Activated CD4-positive, CD25-positive, alpha-beta regulatory T cell treated with anti-CD3 and anti-CD28 coated beads, Interleukin-2, amount 50 U/mL, for 24 hours (primary cell): ENCODE results near the gene B3GAT1.

Experiments
- ATAC-seq, 2 donors: fragments of 150-1000 bp; cut with Tn5 transposase; one replicate each; pipeline ENCODE4 v1.10.0; 2021; ENCODE audit warnings: mild to moderate bottlenecking in 1 of 2, moderate library complexity in 1 of 2

The B3GAT1 gene

DNA sequence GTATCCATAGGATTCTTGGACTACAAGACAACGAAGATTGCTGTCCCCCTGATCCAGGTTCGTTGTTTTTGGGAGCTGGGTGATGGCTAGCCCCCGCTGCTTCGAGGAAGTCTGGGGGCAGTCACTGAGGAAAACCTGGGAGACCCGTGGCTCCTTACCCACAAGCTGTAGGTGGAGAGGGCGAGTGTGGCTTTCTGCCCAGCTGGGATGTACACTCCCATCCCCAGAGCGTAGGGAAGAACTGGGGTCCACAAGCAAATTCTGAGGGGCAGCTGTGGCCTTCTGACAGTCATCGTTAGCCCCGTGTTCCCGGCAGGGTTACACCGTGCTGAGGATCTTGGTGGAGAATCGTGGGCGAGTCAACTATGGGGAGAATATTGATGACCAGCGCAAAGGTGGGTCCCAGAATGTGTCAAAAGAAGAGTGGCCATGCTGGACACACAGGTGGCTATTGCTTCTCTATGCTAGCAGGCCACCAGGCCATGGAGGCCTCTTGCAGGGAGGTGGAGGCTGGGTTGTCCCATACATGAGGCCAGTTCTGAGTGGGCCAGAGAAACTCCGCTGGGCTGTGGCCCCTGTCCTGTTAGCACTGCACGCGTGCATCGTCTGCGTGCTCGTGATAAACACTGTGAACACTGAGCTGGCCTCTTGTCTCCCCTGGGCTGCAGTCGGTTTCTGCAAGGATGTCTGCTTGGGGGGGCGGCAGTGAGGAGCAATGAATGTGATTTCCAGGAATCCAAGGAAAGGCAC lies 40.4 kb downstream of the B3GAT1 start:
- ATAC-seq, result no peak

GRCh38 chr11:134370526-134371435 lies 41.3 kb downstream of the B3GAT1 start:
- no peak for ATAC-seq

DNA sequence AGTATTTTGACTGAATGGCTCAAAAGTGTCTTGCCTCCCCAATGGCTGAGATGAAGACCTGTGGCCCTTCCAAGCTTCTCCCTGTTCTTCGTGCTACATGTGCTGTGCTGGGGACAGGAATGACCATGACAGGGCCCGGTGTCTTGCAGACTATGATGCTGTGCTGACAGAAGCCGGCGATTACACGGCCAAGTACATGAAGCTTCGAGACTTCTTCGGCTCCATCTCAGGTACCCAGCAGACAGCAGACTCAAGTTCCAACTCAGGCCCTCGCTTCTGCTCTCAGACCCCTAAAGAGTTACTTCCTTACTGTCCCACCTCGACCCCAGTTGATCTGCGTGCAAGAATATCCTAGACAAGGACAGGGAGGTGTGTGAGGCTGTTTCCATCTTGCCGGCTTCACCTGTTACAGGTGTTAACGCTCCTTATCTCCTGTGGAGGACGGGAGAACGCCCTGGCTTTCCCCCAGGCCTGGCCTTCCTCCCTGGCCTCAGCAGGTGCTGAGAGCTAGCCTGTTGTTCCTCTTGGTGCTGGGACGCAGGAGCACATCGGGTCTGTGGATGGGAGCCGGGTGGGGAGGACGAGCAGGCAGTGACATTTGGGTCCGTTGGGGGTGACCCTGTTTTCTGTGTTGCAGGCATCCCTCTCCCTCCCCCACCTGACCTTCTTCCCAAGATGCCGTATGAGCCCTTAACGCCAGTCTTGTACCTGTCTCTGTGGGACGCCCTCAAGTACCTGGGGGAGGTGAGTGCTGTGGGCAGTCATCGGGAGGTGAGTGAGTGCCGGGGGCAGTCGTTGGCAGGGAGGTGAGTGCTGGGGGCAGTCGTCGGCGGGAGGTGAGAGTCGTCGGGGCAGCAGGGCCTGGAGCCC lies 42.2 kb downstream of the B3GAT1 start:
- ATAC-seq, result no peak

- ATAC-seq, result no peak
Observed at GRCh38 chr11:134367781-134368180, 44.3 kb downstream of the B3GAT1 start.

- no peak for ATAC-seq
Observed at GRCh38 chr11:134366254-134366653, 45.8 kb downstream of the B3GAT1 start.

DNA sequence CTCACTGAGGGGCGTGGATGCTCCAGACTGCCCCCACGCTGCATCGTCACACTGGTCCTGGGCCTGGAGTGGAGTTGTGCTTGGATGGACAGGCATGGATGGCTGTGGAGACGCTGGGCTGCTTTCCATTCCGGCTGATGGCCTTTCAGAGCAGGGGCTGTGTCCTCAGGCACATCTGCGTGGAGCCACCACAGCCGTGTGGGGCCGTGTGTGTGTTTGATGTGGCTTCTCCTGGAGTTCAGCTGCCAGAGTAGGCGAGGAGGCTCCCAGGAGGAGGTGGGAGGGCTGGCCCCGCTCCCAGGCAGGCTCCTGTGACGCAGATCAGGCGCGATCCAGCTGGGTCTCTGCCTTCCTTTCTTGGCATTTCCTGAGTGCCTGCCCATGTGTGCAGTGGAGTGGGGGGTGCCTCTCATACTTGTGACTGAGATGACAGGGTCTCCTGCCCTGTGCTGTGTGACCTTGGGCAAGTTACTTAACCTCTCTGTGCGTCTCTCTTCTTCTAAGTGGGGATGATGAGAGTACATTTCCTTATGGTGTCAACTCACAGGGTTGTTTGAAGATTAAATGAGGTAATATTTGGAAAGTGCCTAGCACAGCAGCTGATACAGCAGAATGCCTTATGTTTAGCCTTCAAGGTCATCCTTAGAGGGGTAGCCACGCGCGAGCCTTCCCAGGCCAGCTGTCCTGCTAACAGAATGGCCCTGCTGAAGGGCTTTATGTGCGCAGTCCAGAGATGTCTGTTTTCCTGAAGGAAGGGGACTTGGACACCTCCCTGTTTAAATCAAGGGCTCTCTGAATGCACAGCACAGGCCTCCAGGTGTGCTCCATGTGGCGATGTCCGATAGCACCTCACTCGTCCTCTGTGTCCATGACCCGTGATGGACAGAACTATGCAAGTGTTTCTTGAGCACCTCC lies 46.8 kb downstream of the B3GAT1 start:
- no peak for ATAC-seq

DNA sequence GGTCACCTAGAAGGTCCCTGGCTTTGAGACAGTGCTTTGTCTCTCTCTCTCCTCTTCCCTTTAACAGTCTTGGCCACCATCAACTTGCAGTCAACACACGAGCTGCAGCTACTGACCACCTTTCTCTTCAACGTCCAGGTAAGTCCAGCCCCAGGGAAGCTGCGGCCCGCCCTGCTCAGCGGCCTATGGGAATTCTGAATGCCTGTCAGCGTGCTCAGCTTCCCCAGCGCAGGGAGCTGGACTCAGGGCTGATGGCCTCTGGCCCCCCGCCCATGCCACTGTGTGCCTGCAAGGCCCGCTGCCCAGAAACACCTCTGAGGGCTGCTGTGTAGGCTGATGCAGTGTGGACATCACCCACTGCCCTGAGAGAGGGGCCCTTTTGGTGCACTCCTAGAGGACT lies 47.8 kb downstream of the B3GAT1 start:
- no peak for ATAC-seq

GRCh38 chr11:134363592-134363991 lies 48.5 kb downstream of the B3GAT1 start:
- no peak for ATAC-seq

GRCh38 chr11:134363161-134363560 lies 48.9 kb downstream of the B3GAT1 start:
- ATAC-seq, result no peak

GRCh38 chr11:134362192-134362901 lies 49.7 kb downstream of the B3GAT1 start:
- ATAC-seq, result no peak

DNA sequence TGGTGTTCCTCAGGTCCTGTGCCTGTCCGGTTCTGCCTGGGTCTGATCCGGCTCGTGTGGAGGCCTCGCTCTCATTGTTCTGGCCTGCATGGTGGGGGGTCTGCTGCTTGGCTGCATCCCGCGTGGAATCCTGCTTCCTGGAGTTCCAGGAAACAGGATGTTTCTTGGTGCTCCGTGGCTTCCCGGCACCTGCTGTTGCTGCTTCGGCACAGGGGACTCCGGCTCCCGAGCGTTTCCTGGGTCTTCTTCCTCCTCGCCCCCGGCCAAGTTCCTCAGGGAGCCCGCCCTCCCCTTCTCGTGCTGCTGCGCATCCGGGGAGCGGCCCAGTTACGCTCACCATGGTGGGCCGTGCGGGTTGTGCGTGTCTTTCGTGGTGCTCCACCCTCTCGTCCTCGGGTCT lies 50.4 kb downstream of the B3GAT1 start:
- ATAC-seq, result no peak

DNA sequence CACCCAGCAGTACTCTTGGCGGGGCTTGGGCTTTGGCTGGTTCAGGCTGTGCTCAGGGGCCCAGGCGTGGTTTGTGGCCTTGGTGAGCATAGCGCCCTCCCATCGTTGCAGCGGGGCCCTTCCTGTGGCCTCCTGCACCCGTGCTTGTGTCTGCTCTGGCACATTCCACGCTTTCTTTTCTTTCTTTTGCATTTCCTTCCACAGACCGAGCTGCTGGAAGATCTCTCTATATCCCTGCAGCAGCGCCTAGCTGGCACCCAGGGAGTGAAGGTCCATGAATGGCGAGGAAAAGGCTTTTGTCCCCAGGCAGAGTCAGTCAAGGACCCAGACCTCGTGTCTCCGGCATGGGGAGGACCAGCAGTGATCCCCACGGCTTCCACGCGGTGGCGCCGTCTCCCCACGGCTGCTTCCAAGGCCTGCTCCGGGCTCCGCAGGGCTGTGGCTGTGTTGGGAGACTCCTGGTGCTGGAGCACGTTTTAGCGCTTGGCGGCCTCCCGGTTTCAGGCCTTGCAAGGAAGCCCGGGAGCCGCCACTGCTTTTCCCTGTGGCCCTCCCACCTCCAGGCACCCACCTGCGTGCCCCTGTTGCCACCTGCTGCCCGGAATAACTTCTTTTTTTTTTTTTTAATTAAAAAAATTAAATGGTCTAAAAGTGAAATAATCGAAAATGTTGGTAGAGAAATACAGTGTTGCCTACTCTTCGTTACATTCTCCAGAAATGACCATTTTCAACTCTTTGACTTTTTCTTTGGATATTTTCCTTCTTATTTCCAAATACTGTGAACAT lies 51.8 kb downstream of the B3GAT1 start:
- peak; percentile 63 to 67 for ATAC-seq

DNA sequence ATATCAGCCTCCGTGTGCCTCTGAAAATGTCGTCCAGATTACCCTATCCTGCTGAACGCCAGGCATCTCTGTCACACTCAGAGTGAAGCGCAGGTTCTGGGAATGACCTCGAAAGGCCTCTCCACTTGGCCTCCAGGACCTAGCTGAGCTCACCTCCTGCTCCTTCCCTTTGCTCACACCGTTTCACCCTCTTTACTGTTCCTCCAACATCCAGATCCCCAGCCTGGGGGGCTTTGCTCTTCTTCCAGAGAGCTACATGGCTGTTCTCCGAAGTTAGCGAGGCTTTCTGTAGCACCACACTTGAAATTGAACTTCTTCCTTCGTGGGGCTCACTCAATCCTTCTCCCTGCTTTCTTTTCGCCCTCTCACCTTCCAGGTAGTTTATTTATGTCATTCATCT lies 52.4 kb downstream of the B3GAT1 start:
- ATAC-seq, result no peak

DNA sequence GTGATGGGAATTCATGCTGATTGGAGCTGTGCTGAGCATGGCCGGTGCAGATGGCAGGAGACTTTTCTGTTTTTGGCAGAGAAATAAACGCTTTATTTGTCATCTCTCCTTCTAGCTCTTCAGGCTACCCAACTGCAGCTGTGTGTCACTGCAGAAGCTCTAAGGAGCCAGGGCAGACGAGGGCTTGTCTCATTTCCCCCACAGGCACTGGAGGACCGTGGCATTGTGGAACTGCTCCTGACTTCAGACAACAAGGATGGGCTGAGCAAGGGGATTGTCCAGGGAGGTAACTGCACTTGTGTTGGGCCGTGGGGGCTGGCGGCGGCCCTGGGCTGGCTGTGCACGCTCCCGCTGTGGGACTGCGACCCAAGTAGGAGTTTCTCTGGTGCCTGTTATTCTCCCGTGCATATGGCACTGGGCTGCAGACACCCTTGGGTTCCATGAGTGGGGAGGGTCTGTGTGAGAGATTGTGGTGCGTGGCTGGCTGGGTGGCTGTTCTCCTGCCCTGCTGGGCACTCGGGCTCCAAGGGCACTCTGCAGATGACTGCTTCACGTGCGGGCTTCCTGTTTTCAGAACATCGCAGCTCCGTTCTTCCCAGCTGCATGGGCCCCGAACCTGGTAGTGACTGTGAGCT lies 53.1 kb downstream of the B3GAT1 start:
- no peak for ATAC-seq

- ATAC-seq, result no peak
Observed at GRCh38 chr11:134358165-134358855, 53.7 kb downstream of the B3GAT1 start.

DNA sequence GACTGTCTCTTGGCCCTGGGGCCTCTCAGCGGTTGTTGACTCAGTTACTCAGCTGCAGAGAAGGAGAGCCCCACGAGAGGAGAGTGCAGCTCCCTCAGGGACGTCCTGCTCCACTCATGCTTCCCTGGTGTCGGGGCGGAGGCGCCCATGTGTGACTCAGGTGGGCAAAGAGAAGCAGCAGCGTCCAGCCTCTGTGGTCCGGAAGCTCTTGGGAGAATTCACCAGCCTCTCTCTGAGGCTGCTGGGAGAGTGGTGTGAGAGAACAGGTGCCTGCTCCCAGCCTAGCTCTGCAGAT lies 54.5 kb downstream of the B3GAT1 start:
- no peak for ATAC-seq

GRCh38 chr11:134356656-134357544 lies 55.1 kb downstream of the B3GAT1 start:
- ATAC-seq, result no peak

DNA sequence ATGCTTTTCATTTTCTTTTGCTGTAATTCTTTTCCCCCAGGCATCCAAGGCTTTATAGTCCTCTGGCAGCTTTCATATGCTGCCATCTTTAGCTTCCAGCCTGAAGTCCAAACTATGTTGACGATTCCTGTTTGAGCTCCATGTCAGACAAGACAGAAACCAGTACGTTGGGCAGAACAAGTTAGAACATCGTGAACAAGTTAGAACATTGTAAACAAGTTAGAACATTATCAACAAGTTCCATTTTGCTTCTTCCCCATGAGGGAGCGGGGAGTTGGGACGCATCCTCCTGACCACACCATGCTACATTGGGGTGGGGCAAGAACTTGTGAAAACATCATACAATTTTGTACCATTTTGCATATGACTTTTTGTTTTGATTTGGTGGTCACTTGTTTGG lies 56.4 kb downstream of the B3GAT1 start:
- no peak for ATAC-seq
